NCI-H2029 treated with DMSO at 0.1 percent for 48 hours (cell line): ENCODE measurements around the gene SPP2.

Experiments
- DNase-seq: peaks from one replicate; lab custom pipeline; 2025; lab: John Stamatoyannopoulos, UW

SPP2 gene

GRCh38 chr2:234050455-234051135 lies at the start of gene SPP2:
Gene SPP2 (plus strand): TSS chr2:234050702. CDS start chr2:234050787, 85 bp downstream.
- DNase-seq: no peak

GRCh38 chr2:234001380-234002160 lies 48.9 kb upstream of the SPP2 start:
- DNase-seq: no peak

- DNase-seq: no peak
Measured at GRCh38 chr2:234002281-234002680, 48.2 kb upstream of the SPP2 start.

- no peak for DNase-seq
Measured at GRCh38 chr2:234003972-234004617, 46.4 kb upstream of the SPP2 start.

- DNase-seq: no peak
Measured at GRCh38 chr2:234005126-234005525, 45.4 kb upstream of the SPP2 start.

GRCh38 chr2:234006501-234006900 lies 44.0 kb upstream of the SPP2 start:
- DNase-seq: no peak

- DNase-seq: no peak
Measured at GRCh38 chr2:234014427-234014826, 36.1 kb upstream of the SPP2 start.

- DNase-seq: no peak
Measured at GRCh38 chr2:234015861-234016260, 34.6 kb upstream of the SPP2 start.

GRCh38 chr2:234019896-234020295 lies 30.6 kb upstream of the SPP2 start:
- DNase-seq: no peak

- DNase-seq: no peak
Measured at GRCh38 chr2:234020332-234020731, 30.2 kb upstream of the SPP2 start.

GRCh38 chr2:234022424-234022823 lies 28.1 kb upstream of the SPP2 start:
- no peak for DNase-seq

GRCh38 chr2:234024304-234024703 lies 26.2 kb upstream of the SPP2 start:
- DNase-seq: no peak

- DNase-seq: no peak
Measured at GRCh38 chr2:234025466-234025865, 25.0 kb upstream of the SPP2 start.

- no peak for DNase-seq
Measured at GRCh38 chr2:234025891-234026401, 24.6 kb upstream of the SPP2 start.

- no peak for DNase-seq
Measured at GRCh38 chr2:234026693-234027254, 23.7 kb upstream of the SPP2 start.

- DNase-seq: no peak
Measured at GRCh38 chr2:234027641-234028040, 22.9 kb upstream of the SPP2 start.

- no peak for DNase-seq
Measured at GRCh38 chr2:234029150-234029733, 21.3 kb upstream of the SPP2 start.

GRCh38 chr2:234031207-234031606 lies 19.3 kb upstream of the SPP2 start:
- no peak for DNase-seq

- no peak for DNase-seq
Measured at GRCh38 chr2:234032279-234032856, 18.1 kb upstream of the SPP2 start.

GRCh38 chr2:234033174-234033573 lies 17.3 kb upstream of the SPP2 start:
- no peak for DNase-seq

- no peak for DNase-seq
Measured at GRCh38 chr2:234033885-234034284, 16.6 kb upstream of the SPP2 start.
